Metanephros (tissue), 2 donors: ENCODE results near the gene TRIM61. TPM values are rescaled to one million over a fixed set of nuclear protein-coding genes. Genes with fewer than 3 reads are reported as not detected.

ENCODE experiments used
- small RNA-seq: library from RNA; depleted of rRNA; stranded (forward); fragments of <200 nt; gene quantifications from one replicate; pipeline ENCODE3, GENCODE V24; 2014; ENCODE audit warnings: low replicate concordance
- total RNA-seq: library from RNA; depleted of rRNA; stranded (reverse); fragments of >200 nt; gene quantifications from one replicate; pipeline ENCODE4 v1.2.3, GENCODE V29; 2014

Gene TRIM61
- total RNA-seq, result 1.2 TPM

GRCh38 chr4:164977243-164978164 lies at the start of gene TRIM61:
TSS of gene TRIM61 (minus strand) at chr4:164977657. CDS start at chr4:164970002, 7,655 bp downstream.

Small RNAs within 50 kb of the gene (small RNA-seq; reads per million reads assigned to genes)
- gene AC106872.12, result not detected

Other genes with a start within 250 kb of the TRIM61 start
- not detected for gene SMIM31, start 223.5 kb downstream of the TRIM61 start, total RNA-seq
- 4.3 TPM for gene APELA, start 100.5 kb downstream of the TRIM61 start, total RNA-seq
- gene TRIM60, start 54.3 kb upstream of the TRIM61 start, total RNA-seq, result not detected
- not detected for gene TRIM75, start 76.2 kb upstream of the TRIM61 start, total RNA-seq
- gene TMEM192, start 135.2 kb upstream of the TRIM61 start, total RNA-seq, result 16.7 TPM
- 12.7 TPM for gene KLHL2, start 229.9 kb upstream of the TRIM61 start, total RNA-seq